SK-N-SH treated with all-trans-retinoic acid at 6 μM for 48 hours (cell line): ENCODE results near the gene SLC45A1.

Experiments
- ARNTL ChIP-seq: fragments of 450-650 bp; formaldehyde crosslinking; IDR thresholded peaks from 2 replicates; pipeline ENCODE4 v1.5.0; 2020; ENCODE audit warnings: low read depth, mild to moderate bottlenecking, moderate library complexity, borderline replicate concordance
- BACH2 ChIP-seq: fragments of 250-450 bp; sonication (Bioruptor Pico); IDR thresholded peaks from 2 replicates; pipeline ENCODE4 v1.9.0; 2021; ENCODE audit warnings: mild to moderate bottlenecking, borderline replicate concordance
- CSDC2 ChIP-seq: fragments of 250-450 bp; sonication (Bioruptor Pico); IDR thresholded peaks from 2 replicates; pipeline ENCODE4 v1.5.0; 2020; ENCODE audit warnings: mild to moderate bottlenecking, moderate library complexity
- RARB ChIP-seq: fragments of 250-450 bp; sonication (Bioruptor Pico); IDR thresholded peaks from 2 replicates; pipeline ENCODE4 v1.8.0; 2021; ENCODE audit warnings: mild to moderate bottlenecking, moderate library complexity

DNA sequence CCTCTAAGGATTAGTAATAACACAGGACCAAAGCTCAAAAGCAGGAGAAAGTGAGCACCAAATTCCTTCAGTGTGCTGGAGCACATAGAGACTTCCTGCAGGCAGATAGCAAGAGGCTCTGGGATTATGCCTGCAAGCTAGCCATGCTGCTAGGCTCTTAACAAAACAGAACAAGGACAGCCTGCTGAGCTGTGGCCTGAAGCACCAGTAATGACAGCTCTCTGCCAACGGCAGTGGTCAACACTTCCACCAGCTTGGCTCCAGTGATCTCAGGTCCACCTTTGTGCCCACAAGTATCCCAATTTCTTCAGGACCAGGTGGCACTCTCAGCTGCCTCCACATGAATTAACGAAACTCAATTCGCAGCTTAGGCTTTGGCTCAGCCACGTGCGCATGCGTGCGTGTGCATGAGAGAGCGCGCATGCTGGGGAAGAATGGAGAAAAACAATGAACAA lies 64.2 kb downstream of the SLC45A1 start:
- TF ChIP-seq ARNTL (CRISPR knock-in tag) (no peak), BACH2 (no peak), CSDC2 (CRISPR knock-in tag) (no peak), RARB (no peak)
